Thyroid gland (tissue), 4 donors: Measurements from ENCODE around the gene SHROOM3. TPM values are rescaled to one million over a fixed set of nuclear protein-coding genes. Genes with fewer than 3 reads are reported as not detected.

Experiments used
- DNase-seq, 2 donors: peaks; one replicate each; pipeline ENCODE4 v3.0.0-alpha.2; 2019
- H3K27ac ChIP-seq, 3 donors: fragments of 200-600 bp; sonication (generic); 1 replicate in 2 of 3; 2 replicates in 1 of 3; pipeline ENCODE4 v1.5.1; 2016 to 2019; ENCODE audit warnings: mild to moderate bottlenecking in 1 of 3, moderate library complexity in 1 of 3
- H3K27me3 ChIP-seq: fragments of 200-600 bp; sonication (generic); one replicate; pipeline ENCODE4 v1.5.1; 2019
- H3K36me3 ChIP-seq, 2 donors: fragments of 200-600 bp; sonication (generic); one replicate each; pipeline ENCODE4 v1.5.1; 2016 to 2019
- H3K4me1 ChIP-seq, 2 donors: fragments of 200-600 bp; sonication (generic); one replicate each; pipeline ENCODE4 v1.5.1; 2017 to 2019
- H3K4me3 ChIP-seq, 3 donors: fragments of 200-600 bp; sonication (generic); replicated peaks in 1 of 3; 1 replicate in 2 of 3; 2 replicates in 1 of 3; pipeline ENCODE4 v1.5.1; 2016; ENCODE audit warnings: mild to moderate bottlenecking in 1 of 3
- H3K9me3 ChIP-seq: fragments of 200-600 bp; sonication (generic); one replicate; pipeline ENCODE4 v1.5.1; 2017
- POLR2A ChIP-seq, 2 donors: fragments of 450-650 bp; IDR thresholded peaks; one replicate each; pipeline ENCODE4 v1.6.1; 2017; ENCODE audit warnings: antibody characterized with exemption in 2 of 2, mild to moderate bottlenecking in 2 of 2, moderate library complexity in 1 of 2
- whole genome bisulfite sequencing, 2 donors: methylation state at CpG; one replicate each; pipeline ENCODE4 v1.1.5; 2017; 5-methylcytosine and 5-hydroxymethylcytosine counted together
- intact Hi-C: fragments of 100-400 bp; cut with DNase I; formaldehyde crosslinking; loops from one replicate; pipeline ENCODE4 v1.15.1; 2023
- total RNA-seq, 4 donors: library from RNA; depleted of rRNA; stranded (reverse); fragments of >200 nt; gene quantifications; one replicate each; pipeline ENCODE4 v1.2.3, GENCODE V29; 2016
- TF ChIP-seq, protein P1 (sequence below), 6 experiments: fragments of 200-600 bp in 3 of 6; fragments of 450-650 bp in 3 of 6; sonication (generic) in 3 of 6; IDR thresholded peaks; one replicate each; pipeline ENCODE4 v1.5.1; 2016 to 2019; ENCODE audit warnings: antibody characterized with exemption in 6 of 6, mild to moderate bottlenecking in 2 of 6, inconsistent platforms in 1 of 6, moderate library complexity in 1 of 6

Gene SHROOM3
- total RNA-seq, 4 donors from 2014 or later: 41.7 to 77.8 (median 62.0) TPM

DNA sequence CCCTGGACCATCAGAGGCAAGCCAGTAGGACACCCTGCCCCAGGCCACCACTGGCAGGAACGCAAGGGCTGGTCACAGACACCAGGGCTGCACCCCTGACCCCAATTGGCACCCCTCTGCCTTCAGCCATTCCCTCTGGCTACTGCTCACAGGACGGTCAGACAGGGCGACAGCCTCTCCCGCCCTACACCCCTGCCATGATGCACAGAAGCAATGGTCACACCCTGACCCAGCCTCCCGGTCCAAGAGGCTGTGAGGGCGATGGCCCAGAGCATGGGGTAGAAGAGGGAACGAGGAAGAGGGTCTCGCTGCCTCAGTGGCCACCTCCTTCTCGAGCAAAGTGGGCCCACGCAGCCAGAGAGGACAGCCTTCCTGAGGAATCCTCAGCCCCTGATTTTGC is 319.4 kb downstream of the SHROOM3 start:
- H3K4me1 ChIP-seq: peaks cover 0 to 9% of the 10 kb centered on the region in 2 donors
- no peak overlapping the region for H3K4me3 ChIP-seq
- no peaks in the 10 kb centered on the region for H3K27me3 ChIP-seq
- H3K9me3 ChIP-seq: no peaks in the 10 kb centered on the region
- 90 to 95% methylated on average over 7 to 8 of the region's 10 CpGs for WGBS, 2 donors
- intact Hi-C loops: loop anchor here (10.0 kb wide), 2 partner anchors 240 to 310 kb away; no protein-coding TSS in a partner anchor
- no peak overlapping the region for H3K27ac ChIP-seq
- H3K36me3 ChIP-seq: peaks cover 0 to 5% of the 10 kb centered on the region in 2 donors
- DNase-seq: no peak
- no peak for TF ChIP-seq POLR2A (IDR thresholded peaks at IDR 0.05)
- TF ChIP-seq, protein P1, sequence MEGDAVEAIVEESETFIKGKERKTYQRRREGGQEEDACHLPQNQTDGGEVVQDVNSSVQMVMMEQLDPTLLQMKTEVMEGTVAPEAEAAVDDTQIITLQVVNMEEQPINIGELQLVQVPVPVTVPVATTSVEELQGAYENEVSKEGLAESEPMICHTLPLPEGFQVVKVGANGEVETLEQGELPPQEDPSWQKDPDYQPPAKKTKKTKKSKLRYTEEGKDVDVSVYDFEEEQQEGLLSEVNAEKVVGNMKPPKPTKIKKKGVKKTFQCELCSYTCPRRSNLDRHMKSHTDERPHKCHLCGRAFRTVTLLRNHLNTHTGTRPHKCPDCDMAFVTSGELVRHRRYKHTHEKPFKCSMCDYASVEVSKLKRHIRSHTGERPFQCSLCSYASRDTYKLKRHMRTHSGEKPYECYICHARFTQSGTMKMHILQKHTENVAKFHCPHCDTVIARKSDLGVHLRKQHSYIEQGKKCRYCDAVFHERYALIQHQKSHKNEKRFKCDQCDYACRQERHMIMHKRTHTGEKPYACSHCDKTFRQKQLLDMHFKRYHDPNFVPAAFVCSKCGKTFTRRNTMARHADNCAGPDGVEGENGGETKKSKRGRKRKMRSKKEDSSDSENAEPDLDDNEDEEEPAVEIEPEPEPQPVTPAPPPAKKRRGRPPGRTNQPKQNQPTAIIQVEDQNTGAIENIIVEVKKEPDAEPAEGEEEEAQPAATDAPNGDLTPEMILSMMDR (IDR thresholded peaks at IDR 0.05): no peak

DNA sequence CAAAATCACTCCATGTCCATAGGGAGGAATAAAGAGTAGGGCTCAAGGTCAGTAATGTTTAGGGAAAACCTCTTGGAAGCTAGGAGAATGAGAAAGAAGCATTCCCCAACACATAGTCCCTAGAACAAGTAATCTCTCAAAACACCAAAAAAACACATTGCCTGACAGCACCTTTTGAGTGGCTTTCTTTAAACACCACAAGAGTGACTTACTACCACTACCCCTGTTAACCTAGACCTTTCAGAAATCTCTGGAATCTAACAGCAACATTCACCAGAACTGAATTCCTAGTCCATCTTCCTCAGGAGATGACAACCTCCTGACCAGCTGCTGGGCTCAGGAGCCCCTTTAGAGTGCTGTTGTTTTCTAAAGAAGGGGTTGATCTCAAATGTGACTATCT is 320.7 kb downstream of the SHROOM3 start:
- Histone ChIP-seq H3K27me3 (no peaks in the 10 kb centered on the region), H3K36me3 (peaks cover 0 to 5% of the 10 kb centered on the region in 2 donors), H3K9me3 (no peaks in the 10 kb centered on the region), H3K27ac (no peak overlapping the region), H3K4me3 (no peak overlapping the region), H3K4me1 (peaks cover 0 to 9% of the 10 kb centered on the region in 2 donors)
- TF ChIP-seq, protein P1 (IDR thresholded peaks at IDR 0.05): no peak
- TF ChIP-seq POLR2A (IDR thresholded peaks at IDR 0.05): no peak
- intact Hi-C loops: loop anchor here (10.0 kb wide), 2 partner anchors 241 to 311 kb away; no protein-coding TSS in a partner anchor
- DNase-seq: no peak

DNA sequence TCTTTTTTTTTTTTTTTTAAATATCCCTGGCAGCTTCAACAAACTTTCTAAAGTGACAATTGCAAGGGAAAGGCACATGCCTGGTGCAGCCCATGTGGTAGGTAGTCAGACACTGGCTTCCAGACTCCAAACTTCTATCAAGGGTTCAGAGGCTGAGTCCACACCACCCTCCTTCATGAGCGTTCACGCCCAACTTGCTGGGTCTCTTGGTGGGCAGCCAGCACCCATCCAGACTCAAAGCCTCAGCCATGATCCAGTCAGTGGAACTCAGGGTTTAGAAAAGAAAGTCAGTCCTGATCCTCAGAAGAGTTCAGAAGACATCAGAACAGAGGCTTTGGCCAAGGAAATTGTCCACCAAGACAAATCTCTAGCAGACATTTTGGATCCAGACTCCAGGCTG is 321.4 kb downstream of the SHROOM3 start:
- intact Hi-C loops: loop anchor here (10.0 kb wide), 2 partner anchors 242 to 312 kb away; no protein-coding TSS in a partner anchor
- 93 to 97% methylated on average over 2 of the region's 2 CpGs for WGBS, 2 donors
- Histone ChIP-seq H3K36me3 (peaks cover 0 to 5% of the 10 kb centered on the region in 2 donors), H3K27ac (no peak overlapping the region), H3K9me3 (no peaks in the 10 kb centered on the region), H3K4me3 (no peak overlapping the region), H3K4me1 (peaks cover 0 to 9% of the 10 kb centered on the region in 2 donors), H3K27me3 (no peaks in the 10 kb centered on the region)
- no peak for DNase-seq
- TF ChIP-seq POLR2A (IDR thresholded peaks at IDR 0.05): no peak
- TF ChIP-seq, protein P1 (IDR thresholded peaks at IDR 0.05): no peak

DNA sequence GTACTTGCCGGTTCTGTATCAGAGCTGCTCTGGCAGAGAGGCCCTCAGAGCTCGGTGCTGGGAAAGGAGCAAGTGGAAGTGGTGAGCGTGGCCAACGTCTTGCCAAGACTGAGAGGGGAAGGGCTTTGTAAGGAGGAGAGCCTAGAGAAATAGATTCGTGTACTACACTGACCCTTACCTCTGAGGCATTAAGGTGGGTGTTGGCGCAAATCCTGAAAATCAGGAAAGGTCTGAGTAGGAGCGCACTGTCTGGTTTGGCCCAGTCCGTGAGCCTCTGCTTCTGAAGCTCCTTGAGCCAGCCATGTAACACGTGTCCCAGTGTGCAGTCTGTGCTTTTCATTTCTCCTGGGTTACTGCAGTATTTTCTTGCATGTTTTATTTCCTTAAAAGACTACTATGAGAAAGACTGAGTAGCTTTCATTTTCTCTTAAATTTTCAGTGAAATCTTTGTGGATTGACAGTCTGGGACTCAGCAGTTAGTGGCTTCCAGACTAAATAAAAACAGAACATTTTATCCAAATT is 322.4 kb downstream of the SHROOM3 start:
- no peaks in the 10 kb centered on the region for H3K27me3 ChIP-seq
- no peaks in the 10 kb centered on the region for H3K9me3 ChIP-seq
- intact Hi-C loops: loop anchor here (10.0 kb wide), 2 partner anchors 243 to 313 kb away; no protein-coding TSS in a partner anchor
- 71 to 87% methylated on average over 9 of the region's 9 CpGs for WGBS, 2 donors
- TF ChIP-seq POLR2A (IDR thresholded peaks at IDR 0.05): no peak
- TF ChIP-seq, protein P1 (IDR thresholded peaks at IDR 0.05): no peak
- peaks cover 0 to 9% of the 10 kb centered on the region in 2 donors for H3K4me1 ChIP-seq
- no peak for DNase-seq
- H3K27ac ChIP-seq: no peak overlapping the region
- peaks cover 0 to 5% of the 10 kb centered on the region in 2 donors for H3K36me3 ChIP-seq
- H3K4me3 ChIP-seq: no peak overlapping the region

DNA sequence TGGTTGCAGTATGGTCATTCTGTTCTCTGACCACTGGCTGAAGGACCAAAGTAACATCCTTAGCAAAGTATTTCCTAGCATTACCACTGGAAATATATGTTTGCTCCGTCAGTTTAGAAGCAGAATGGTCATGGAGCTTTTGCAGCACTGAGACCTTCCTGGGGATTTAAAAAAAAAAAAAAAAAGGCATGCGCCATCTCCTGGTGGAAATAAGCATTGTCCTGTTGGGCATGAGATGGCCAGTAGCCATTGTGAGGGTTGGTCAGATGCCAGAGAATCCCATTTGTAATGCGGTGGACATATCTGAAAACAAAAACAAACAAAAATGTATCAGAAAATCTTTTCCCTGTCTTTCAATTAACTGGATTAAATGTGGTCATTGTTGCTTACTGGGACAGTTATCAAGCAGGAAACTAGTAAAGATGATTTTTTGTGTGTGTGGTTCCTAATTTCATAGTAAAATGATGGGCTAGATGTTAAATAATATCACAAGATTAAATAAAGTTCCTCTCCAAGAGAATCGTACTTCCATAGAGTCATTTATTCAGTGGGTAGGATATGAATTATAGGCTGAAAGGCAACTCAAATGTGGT is 323.4 kb downstream of the SHROOM3 start:
- 28 to 35% methylated on average over 4 of the region's 4 CpGs for WGBS, 2 donors
- peak; percentile 27 to 29 for DNase-seq
- intact Hi-C loops: loop anchor here (10.0 kb wide), 2 partner anchors 244 to 314 kb away; no protein-coding TSS in a partner anchor
- H3K4me3 ChIP-seq: no peak overlapping the region
- H3K9me3 ChIP-seq: no peaks in the 10 kb centered on the region
- TF ChIP-seq, protein P1 (IDR thresholded peaks at IDR 0.05): peak; percentile 30 to 78 (median 55)
- TF ChIP-seq POLR2A (IDR thresholded peaks at IDR 0.05): no peak
- no peaks in the 10 kb centered on the region for H3K27me3 ChIP-seq
- H3K36me3 ChIP-seq: peaks cover 0 to 5% of the 10 kb centered on the region in 2 donors
- peaks cover 0 to 6% of the 10 kb centered on the region in 2 donors for H3K4me1 ChIP-seq
- no peak overlapping the region for H3K27ac ChIP-seq
